Spleen (tissue), 11 donors: Measurements from ENCODE around the gene MINDY4B. TPM values are rescaled to one million over a fixed set of nuclear protein-coding genes. Genes with fewer than 3 reads are reported as not detected.
"Not testable (repeated sequence)": the region's sequence is repeated elsewhere in the genome, so short reads cannot be mapped to it uniquely, and the experiment has no call there.

Experiments used
- DNase-seq: peaks from one replicate; pipeline ENCODE4 v3.0.0-alpha.2; 2020
- H3K27ac ChIP-seq, 8 donors: fragments of 200-600 bp; sonication (generic) in 7 of 8; 1 replicate in 4 of 8; 2 replicates in 4 of 8; pipeline versions ENCODE4 v1.5.0 to v1.8.0; 2016 to 2021; ENCODE audit warnings: inconsistent platforms in 4 of 8, mild to moderate bottlenecking in 4 of 8, moderate library complexity in 1 of 8
- H3K27me3 ChIP-seq, 7 donors: fragments of 200-600 bp; sonication (generic) in 6 of 7; replicated peaks in 1 of 7; 1 replicate in 4 of 7; 2 replicates in 3 of 7; pipeline versions ENCODE4 v1.5.0 to v1.8.0; 2016 to 2021; ENCODE audit warnings: inconsistent platforms in 3 of 7, mild to moderate bottlenecking in 1 of 7
- H3K36me3 ChIP-seq, 6 donors: fragments of 200-600 bp; sonication (generic) in 5 of 6; 1 replicate in 4 of 6; 2 replicates in 2 of 6; pipeline versions ENCODE4 v1.5.0 to v1.8.0; 2016 to 2021; ENCODE audit warnings: inconsistent platforms in 2 of 6
- H3K4me1 ChIP-seq, 6 donors: fragments of 200-600 bp; sonication (generic) in 5 of 6; 1 replicate in 3 of 6; 2 replicates in 3 of 6; pipeline versions ENCODE4 v1.5.0 to v1.8.0; 2016 to 2021; ENCODE audit warnings: inconsistent platforms in 3 of 6
- H3K4me3 ChIP-seq, 8 donors: fragments of 200-600 bp; sonication (generic) in 7 of 8; 1 replicate in 4 of 8; 2 replicates in 4 of 8; pipeline versions ENCODE4 v1.5.0 to v1.8.0; 2016 to 2021; ENCODE audit warnings: inconsistent platforms in 4 of 8, mild to moderate bottlenecking in 4 of 8, moderate library complexity in 2 of 8
- H3K9me3 ChIP-seq, 8 donors: fragments of 200-600 bp; sonication (generic) in 7 of 8; 1 replicate in 4 of 8; 2 replicates in 4 of 8; pipeline versions ENCODE4 v1.5.0 to v1.8.0; 2016 to 2021; ENCODE audit warnings: inconsistent platforms in 4 of 8
- CTCF ChIP-seq, 11 experiments: fragments of 200-600 bp in 7 of 11; fragments of 450-650 bp in 4 of 11; sonication (generic) in 4 of 11; IDR thresholded peaks in 8 of 11; conservative IDR thresholded peaks in 3 of 11; 1 replicate in 7 of 11; 2 replicates in 4 of 11; pipeline versions ENCODE4 v1.4.0 to v1.8.0; 2016 to 2021; ENCODE audit warnings: antibody characterized with exemption in 11 of 11, inconsistent platforms in 4 of 11, mild to moderate bottlenecking in 1 of 11
- POLR2A ChIP-seq, 3 donors: fragments of 450-650 bp; IDR thresholded peaks; one replicate each; pipeline ENCODE4 v1.5.1; 2017; ENCODE audit warnings: antibody characterized with exemption in 3 of 3, mild to moderate bottlenecking in 1 of 3
- POLR2AphosphoS5 ChIP-seq, 3 donors: sonication (generic); formaldehyde crosslinking; IDR thresholded peaks; one replicate each; pipeline ENCODE4 v1.5.1; 2017; ENCODE audit warnings: antibody characterized with exemption in 3 of 3
- WGBS, 5 donors: extraction: QIAGEN DNeasy Blood & Tissue Kit in 3 of 5; methylation state at CpG; one replicate each; pipeline versions ENCODE4 v1.1.5 to v1.1.7; 2013 to 2018; 5-methylcytosine and 5-hydroxymethylcytosine counted together
- intact Hi-C: fragments of 100-400 bp; cut with DNase I; formaldehyde crosslinking; loops from one replicate; pipeline ENCODE4 v1.15.0; 2023; ENCODE audit warnings: low total_unique reads
- polyA plus RNA-seq, 3 donors: library from polyadenylated mRNA; stranded (reverse); fragments of 200-250 nt; gene quantifications; one replicate each; pipeline ENCODE4 v1.2.1, GENCODE V29; 2013
- total RNA-seq, 7 donors: library from RNA; depleted of rRNA in 3 of 7; stranded (reverse); fragments of >200 nt in 3 of 7; fragmentation: NEBNext Ultra II Directional in 4 of 7; extraction: Animal tissue kit (Norgen Biotek cat#: 25700) in 4 of 7; gene quantifications; one replicate each; pipeline versions ENCODE4 v1.1.0 to v1.2.1, GENCODE V29; 2016 to 2021
- donor health status: healthy with polysubstance abuse.
- donor health status: DM: no; HTN: no; CAD: no; lungs with moderate emphysema.
- donor health status: DM: no; HTN: no; CAD: no.
- donor health status: Bipolar disorder and iron deficiency.
- donor health status: healthy.
- donor health status: DM: no; HTN: no; CAD: no.
- donor health status: DM: yes; HTN: yes; CAD: no.

The MINDY4B gene
- total and polyA plus RNA-seq, 10 donors = not detected

DNA sequence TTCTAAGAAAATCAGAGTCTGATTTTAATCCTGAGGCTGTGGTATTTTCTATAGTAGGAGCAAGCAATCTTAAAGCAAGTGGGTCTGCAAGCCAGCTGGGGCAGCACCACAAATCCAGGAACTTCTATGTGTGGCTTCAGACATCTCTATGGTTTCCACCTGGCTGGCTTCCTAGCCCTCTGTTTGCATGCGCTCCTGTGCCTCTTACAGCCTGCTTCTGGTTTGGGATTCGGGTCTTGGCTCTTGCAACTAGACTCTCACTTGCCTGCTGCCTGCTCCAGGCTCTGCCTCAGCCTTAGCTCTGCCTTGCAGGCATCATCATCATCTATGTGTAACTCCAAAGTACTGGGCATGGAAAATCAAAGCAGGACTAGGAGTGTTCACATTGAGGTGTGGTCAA, 43.4 kb downstream of the MINDY4B start:
- H3K4me1 ChIP-seq = peaks cover 0 to 9% (median 0%) of the 10 kb centered on the region in 6 donors
- no peak overlapping the region for H3K27ac ChIP-seq
- no peak overlapping the region for H3K4me3 ChIP-seq
- H3K9me3 ChIP-seq = no peaks in the 10 kb centered on the region
- intact Hi-C loops = loop anchor here (2.0 to 10.0 kb wide), 2 partner anchors 67 to 139 kb away; no protein-coding TSS in a partner anchor
- TF ChIP-seq POLR2A (IDR thresholded peaks at IDR 0.05) = no peak
- TF ChIP-seq CTCF (IDR thresholded peaks at IDR 0.05 in 8 of 11, conservative IDR thresholded peaks at IDR 0.05 in 3 of 11) = no peak
- TF ChIP-seq POLR2AphosphoS5 (IDR thresholded peaks at IDR 0.05) = no peak
- peaks cover 0 to 7% (median 0%) of the 10 kb centered on the region in 7 donors for H3K27me3 ChIP-seq
- H3K36me3 ChIP-seq = no peaks in the 10 kb centered on the region
- DNase-seq = no peak
- WGBS, 5 donors = 82 to 89% (median 83%) methylated on average over 2 of the region's 2 CpGs

DNA sequence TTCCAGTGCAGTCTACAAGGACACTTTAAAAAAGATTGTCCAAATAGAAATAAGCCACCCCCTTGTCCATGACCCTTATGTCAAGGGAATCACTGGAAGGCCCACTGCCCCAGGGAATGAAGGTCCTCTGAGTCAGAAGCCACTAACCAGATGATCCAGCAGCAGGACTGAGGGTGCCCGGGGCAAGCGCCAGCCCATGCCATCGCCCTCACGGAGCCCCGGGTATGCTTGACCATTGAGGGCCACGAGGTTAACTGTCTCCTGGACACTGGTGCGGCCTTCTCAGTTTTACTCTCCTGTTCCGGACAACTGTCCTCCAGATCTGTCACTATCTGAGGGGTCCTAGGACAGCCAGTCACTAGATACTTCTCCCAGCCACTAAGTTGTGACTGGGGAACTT, 47.3 kb downstream of the MINDY4B start:
- DNase-seq, H3K27me3 ChIP-seq, H3K4me3 ChIP-seq, H3K27ac ChIP-seq, intact Hi-C loops, H3K4me1 ChIP-seq, H3K9me3 ChIP-seq, H3K36me3 ChIP-seq: not testable (repeated sequence)
- WGBS, 5 donors = 90 to 100% (median 94%) methylated on average over 2 to 8 of the region's 8 CpGs

GRCh38 chr3:150850191-150850590, 55.0 kb downstream of the MINDY4B start:
- TF ChIP-seq POLR2A (IDR thresholded peaks at IDR 0.05) (no peak), CTCF (IDR thresholded peaks at IDR 0.05 in 8 of 11, conservative IDR thresholded peaks at IDR 0.05 in 3 of 11) (no peak), POLR2AphosphoS5 (IDR thresholded peaks at IDR 0.05) (no peak)
- no peak overlapping the region for H3K27ac ChIP-seq

DNA sequence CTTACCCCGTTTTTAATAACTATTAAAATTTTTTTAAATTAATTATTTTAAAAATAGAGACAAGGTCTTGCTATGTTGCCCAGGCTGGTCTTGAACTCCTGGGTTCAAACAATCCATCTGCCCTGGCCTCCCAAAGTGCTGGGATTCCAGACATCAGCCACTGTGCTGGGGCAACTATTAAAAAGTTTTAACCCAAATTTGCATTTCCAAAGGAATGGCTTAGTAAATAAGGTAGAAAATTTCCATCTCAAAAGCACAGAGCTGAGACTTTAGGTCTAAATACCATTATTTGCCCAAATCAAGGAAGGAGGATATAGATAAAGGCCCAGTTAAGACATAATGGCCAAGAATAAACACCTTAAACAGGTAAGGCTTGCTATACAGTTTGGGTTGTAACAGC, 56.4 kb downstream of the MINDY4B start:
- no peak for DNase-seq
- H3K27ac ChIP-seq = no peak overlapping the region
- WGBS, 5 donors = 75 to 88% (median 85%) methylated on average over 1 of the region's 1 CpG
- peaks cover 0 to 22% (median 16%) of the 10 kb centered on the region in 8 donors for H3K9me3 ChIP-seq
- no peak for TF ChIP-seq POLR2A (IDR thresholded peaks at IDR 0.05)
- TF ChIP-seq POLR2AphosphoS5 (IDR thresholded peaks at IDR 0.05) = no peak
- no peak for TF ChIP-seq CTCF (IDR thresholded peaks at IDR 0.05 in 8 of 11, conservative IDR thresholded peaks at IDR 0.05 in 3 of 11)
- no peaks in the 10 kb centered on the region for H3K4me1 ChIP-seq
- no peaks in the 10 kb centered on the region for H3K36me3 ChIP-seq
- intact Hi-C loops = no loop called here
- no peaks in the 10 kb centered on the region for H3K27me3 ChIP-seq
- H3K4me3 ChIP-seq = no peak overlapping the region

More at GRCh38 chr3:150850191-150850590, 55.0 kb downstream of the MINDY4B start:
- Histone ChIP-seq H3K4me3 (no peak overlapping the region), H3K9me3 (peaks cover 0 to 22% (median 16%) of the 10 kb centered on the region in 8 donors), H3K27me3 (no peaks in the 10 kb centered on the region), H3K4me1 (no peaks in the 10 kb centered on the region), H3K36me3 (no peaks in the 10 kb centered on the region)
- DNase-seq = no peak
- WGBS, 5 donors = 64 to 91% (median 86%) methylated on average over 3 of the region's 3 CpGs
- intact Hi-C loops = no loop called here

- Histone ChIP-seq H3K27me3 (peaks cover 0 to 2% (median 0%) of the 10 kb centered on the region in 7 donors), H3K4me1 (no peaks in the 10 kb centered on the region), H3K9me3 (peaks cover 0 to 22% (median 16%) of the 10 kb centered on the region in 8 donors), H3K27ac (no peak overlapping the region), H3K36me3 (no peaks in the 10 kb centered on the region), H3K4me3 (no peak overlapping the region)
- TF ChIP-seq POLR2AphosphoS5 (IDR thresholded peaks at IDR 0.05) = no peak
- no peak for TF ChIP-seq POLR2A (IDR thresholded peaks at IDR 0.05)
- no peak for TF ChIP-seq CTCF (IDR thresholded peaks at IDR 0.05 in 8 of 11, conservative IDR thresholded peaks at IDR 0.05 in 3 of 11)
- 94 to 98% (median 98%) methylated on average over 1 of the region's 1 CpG for WGBS, 5 donors
- no peak for DNase-seq
- intact Hi-C loops = no loop called here
Measured at GRCh38 chr3:150847433-150847832, 57.8 kb downstream of the MINDY4B start.
